ENCODE results near the gene OR6A2.

DNA sequence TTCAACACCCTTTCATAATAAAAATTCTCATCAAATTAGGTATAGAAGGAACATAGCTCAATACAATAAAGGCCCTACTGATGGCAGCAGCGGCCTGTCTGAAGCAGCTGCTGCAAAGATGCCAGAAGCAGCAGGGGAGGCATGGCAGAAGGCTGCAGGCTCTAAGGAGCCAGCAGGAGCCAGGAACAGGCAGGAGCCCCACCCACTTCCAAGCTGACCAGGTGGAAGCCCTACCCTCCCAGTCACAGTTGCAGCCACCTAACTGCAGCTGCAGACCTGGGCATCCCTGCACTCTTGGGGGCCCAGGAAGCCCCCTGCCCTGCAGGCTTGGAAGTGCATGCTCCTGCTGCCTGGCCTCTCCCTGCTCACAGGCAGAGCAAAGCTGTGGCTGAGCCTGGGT is 18.2 kb upstream of the OR6A2 start:
- no peak for TF ChIP-seq YY1 (IDR thresholded peaks at IDR 0.05; ENCODE audit: insufficient read depth, insufficient read length)
- TF ChIP-seq ZNF274 (IDR thresholded peaks at IDR 0.05; ENCODE audit: low read depth, low read length): no peak
